Peyer's patch (tissue), 4 donors: ENCODE measurements around the gene SLC41A2.

Experiments used
- POLR2A ChIP-seq, 2 donors: fragments of 450-650 bp; IDR thresholded peaks; one replicate each; pipeline ENCODE4 v1.5.1; 2017; ENCODE audit warnings: antibody characterized with exemption in 2 of 2, mild to moderate bottlenecking in 2 of 2, moderate library complexity in 2 of 2
- TF ChIP-seq, protein P1 (sequence below), 6 experiments: fragments of 450-650 bp in 4 of 6; fragments of 200-600 bp in 2 of 6; sonication (generic) in 1 of 6; IDR thresholded peaks; one replicate each; pipeline ENCODE4 v1.5.1; 2017 to 2019; ENCODE audit warnings: antibody characterized with exemption in 6 of 6, mild to moderate bottlenecking in 3 of 6, moderate library complexity in 1 of 6

DNA sequence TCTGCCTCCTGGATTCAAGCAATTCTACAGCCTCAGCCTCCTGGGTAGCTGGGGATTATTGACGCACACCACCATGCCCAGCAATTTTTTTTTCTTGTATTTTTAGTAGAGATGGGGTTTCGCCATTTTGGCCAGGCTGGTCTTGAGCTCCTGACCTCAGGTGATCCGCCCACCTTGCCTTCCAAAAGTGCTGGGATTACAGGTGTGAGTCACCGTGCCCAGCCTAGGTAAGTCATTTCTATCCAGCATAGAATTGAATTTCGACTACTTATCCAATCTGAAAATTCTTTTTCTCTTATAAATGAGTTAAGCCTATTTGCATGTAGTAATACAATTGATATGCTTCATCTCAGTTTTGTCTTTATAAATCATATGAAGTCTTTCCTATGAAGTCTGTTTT is 15.2 kb upstream of the SLC41A2 start:
- no peak for TF ChIP-seq POLR2A (IDR thresholded peaks at IDR 0.05)
- TF ChIP-seq, protein P1, sequence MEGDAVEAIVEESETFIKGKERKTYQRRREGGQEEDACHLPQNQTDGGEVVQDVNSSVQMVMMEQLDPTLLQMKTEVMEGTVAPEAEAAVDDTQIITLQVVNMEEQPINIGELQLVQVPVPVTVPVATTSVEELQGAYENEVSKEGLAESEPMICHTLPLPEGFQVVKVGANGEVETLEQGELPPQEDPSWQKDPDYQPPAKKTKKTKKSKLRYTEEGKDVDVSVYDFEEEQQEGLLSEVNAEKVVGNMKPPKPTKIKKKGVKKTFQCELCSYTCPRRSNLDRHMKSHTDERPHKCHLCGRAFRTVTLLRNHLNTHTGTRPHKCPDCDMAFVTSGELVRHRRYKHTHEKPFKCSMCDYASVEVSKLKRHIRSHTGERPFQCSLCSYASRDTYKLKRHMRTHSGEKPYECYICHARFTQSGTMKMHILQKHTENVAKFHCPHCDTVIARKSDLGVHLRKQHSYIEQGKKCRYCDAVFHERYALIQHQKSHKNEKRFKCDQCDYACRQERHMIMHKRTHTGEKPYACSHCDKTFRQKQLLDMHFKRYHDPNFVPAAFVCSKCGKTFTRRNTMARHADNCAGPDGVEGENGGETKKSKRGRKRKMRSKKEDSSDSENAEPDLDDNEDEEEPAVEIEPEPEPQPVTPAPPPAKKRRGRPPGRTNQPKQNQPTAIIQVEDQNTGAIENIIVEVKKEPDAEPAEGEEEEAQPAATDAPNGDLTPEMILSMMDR (IDR thresholded peaks at IDR 0.05): no peak
